Stomach (tissue), 9 donors: ENCODE measurements around the gene KMT2E. TPM values are rescaled to one million over a fixed set of nuclear protein-coding genes. Genes with fewer than 3 reads are reported as not detected.
A peak's percentile ranks its signal among the peaks of the same experiment; 100 is the strongest.

Source experiments
- DNase-seq, 2 donors: peaks; one replicate each; pipeline versions ENCODE4 v3.0.0 to v3.0.0-alpha.2; 2013 to 2019
- H3K27ac ChIP-seq, 5 donors: fragments of 200-600 bp in 4 of 5; sonication (generic) in 4 of 5; one replicate each; pipeline ENCODE4 v1.5.1; 2013 to 2019; ENCODE audit warnings: mild to moderate bottlenecking in 1 of 5, moderate library complexity in 1 of 5
- H3K27me3 ChIP-seq, 3 donors: fragments of 200-600 bp; sonication (generic); one replicate each; pipeline ENCODE4 v1.5.1; 2017 to 2019; ENCODE audit warnings: mixed run types in 1 of 3
- H3K36me3 ChIP-seq, 4 donors: fragments of 200-600 bp; sonication (generic); 1 replicate in 3 of 4; 2 replicates in 1 of 4; pipeline ENCODE4 v1.5.1; 2016 to 2019
- H3K4me1 ChIP-seq, 4 donors: fragments of 200-600 bp; sonication (generic); one replicate each; pipeline ENCODE4 v1.5.1; 2016 to 2019
- H3K4me3 ChIP-seq, 4 donors: fragments of 200-600 bp; sonication (generic) in 3 of 4; one replicate each; pipeline ENCODE4 v1.5.1; 2016 to 2019; ENCODE audit warnings: mild to moderate bottlenecking in 1 of 4
- H3K9me3 ChIP-seq, 4 donors: fragments of 200-600 bp; sonication (generic); one replicate each; pipeline ENCODE4 v1.5.1; 2016 to 2019
- CTCF ChIP-seq, 7 experiments: fragments of 450-650 bp in 4 of 7; fragments of 200-600 bp in 3 of 7; sonication (generic) in 3 of 7; IDR thresholded peaks; one replicate each; pipeline ENCODE4 v1.5.1; 2016 to 2019; ENCODE audit warnings: antibody characterized with exemption in 7 of 7, control low read depth in 2 of 7, mild to moderate bottlenecking in 1 of 7
- EP300 ChIP-seq: sonication (generic); formaldehyde crosslinking; IDR thresholded peaks from one replicate; pipeline ENCODE4 v1.6.1; 2017; ENCODE audit warnings: antibody characterized with exemption
- POLR2A ChIP-seq, 4 donors: fragments of 450-650 bp; IDR thresholded peaks; one replicate each; pipeline ENCODE4 v1.6.1; 2016; ENCODE audit warnings: antibody characterized with exemption in 4 of 4, control low read depth in 2 of 4, mild to moderate bottlenecking in 1 of 4, moderate library complexity in 1 of 4
- POLR2AphosphoS5 ChIP-seq, 3 donors: sonication (generic); formaldehyde crosslinking; IDR thresholded peaks; one replicate each; pipeline ENCODE4 v1.6.1; 2016; ENCODE audit warnings: antibody characterized with exemption in 3 of 3
- WGBS, 5 donors: extraction: QIAGEN DNeasy Blood & Tissue Kit in 3 of 5; methylation state at CpG; one replicate each; pipeline versions ENCODE4 v1.1.5 to v1.1.7; 2013 to 2018; 5-methylcytosine and 5-hydroxymethylcytosine counted together
- intact Hi-C: fragments of 100-400 bp; cut with DNase I; formaldehyde crosslinking; loops from one replicate; pipeline ENCODE4 v1.15.1; 2023; ENCODE audit warnings: low total_unique reads
- polyA plus RNA-seq, 3 donors: library from polyadenylated mRNA; stranded (reverse); fragments of 200-250 nt; gene quantifications; one replicate each; pipeline ENCODE4 v1.2.3, GENCODE V29; 2013
- total RNA-seq, 5 donors: library from RNA; depleted of rRNA; stranded (reverse); fragments of >200 nt; gene quantifications; one replicate each; pipeline versions ENCODE4 v1.1.0 to v1.2.3, GENCODE V29; 2014 to 2016
- donor health status: healthy with polysubstance abuse.
- donor health status: Bipolar disorder and iron deficiency.
- donor health status: healthy.

The KMT2E gene
- total and polyA plus RNA-seq, 8 donors = 9.4 to 330 (median 67.7) TPM

GRCh38 chr7:105020926-105021325 is 6.9 kb downstream of the KMT2E start:
- H3K4me3 ChIP-seq = no peak overlapping the region
- no peak for TF ChIP-seq EP300
- TF ChIP-seq POLR2AphosphoS5 (IDR thresholded peaks at IDR 0.05) = no peak
- TF ChIP-seq POLR2A (IDR thresholded peaks at IDR 0.05) = no peak
- TF ChIP-seq CTCF (IDR thresholded peaks at IDR 0.05) = no peak
- peak overlapping the region in 2 of 5 donors; percentile 6 to 36 for H3K27ac ChIP-seq
- 35 to 50% (median 48%) methylated on average over 3 of the region's 3 CpGs for WGBS, 5 donors
- H3K4me1 ChIP-seq = peaks cover 46 to 100% (median 82%) of the 10 kb centered on the region in 4 donors
- H3K36me3 ChIP-seq = no peaks in the 10 kb centered on the region
- no peaks in the 10 kb centered on the region for H3K27me3 ChIP-seq
- H3K9me3 ChIP-seq = no peaks in the 10 kb centered on the region
- DNase-seq = no peak
- intact Hi-C loops = no loop called here

GRCh38 chr7:105021352-105021751 is 7.3 kb downstream of the KMT2E start:
- H3K27ac ChIP-seq = peak overlapping the region in 2 of 5 donors; percentile 6 to 36
- peaks cover 47 to 100% (median 84%) of the 10 kb centered on the region in 4 donors for H3K4me1 ChIP-seq
- TF ChIP-seq CTCF (IDR thresholded peaks at IDR 0.05) (no peak), EP300 (no peak), POLR2A (IDR thresholded peaks at IDR 0.05) (no peak), POLR2AphosphoS5 (IDR thresholded peaks at IDR 0.05) (no peak)
- WGBS, 5 donors = 29 to 49% (median 40%) methylated on average over 3 of the region's 3 CpGs
- no peaks in the 10 kb centered on the region for H3K27me3 ChIP-seq
- DNase-seq = no peak
- no peaks in the 10 kb centered on the region for H3K36me3 ChIP-seq
- no peaks in the 10 kb centered on the region for H3K9me3 ChIP-seq
- no peak overlapping the region for H3K4me3 ChIP-seq
- intact Hi-C loops = no loop called here

- Histone ChIP-seq H3K27me3 (no peaks in the 10 kb centered on the region), H3K9me3 (no peaks in the 10 kb centered on the region), H3K27ac (peak overlapping the region in 1 of 5 donors; percentile 6), H3K36me3 (no peaks in the 10 kb centered on the region), H3K4me1 (peaks cover 53 to 100% (median 86%) of the 10 kb centered on the region in 4 donors), H3K4me3 (no peak overlapping the region)
- WGBS, 5 donors = 45 to 61% (median 60%) methylated on average over 3 of the region's 3 CpGs
- TF ChIP-seq POLR2AphosphoS5 (IDR thresholded peaks at IDR 0.05) (no peak), EP300 (no peak), POLR2A (IDR thresholded peaks at IDR 0.05) (no peak), CTCF (IDR thresholded peaks at IDR 0.05) (no peak)
- intact Hi-C loops = no loop called here
- DNase-seq = no peak
Observed at GRCh38 chr7:105021967-105022366, 8.0 kb downstream of the KMT2E start.

- intact Hi-C loops = no loop called here
- 53 to 64% (median 62%) methylated on average over 4 of the region's 4 CpGs for WGBS, 5 donors
- Histone ChIP-seq H3K4me3 (no peak overlapping the region), H3K9me3 (no peaks in the 10 kb centered on the region), H3K4me1 (peaks cover 57 to 100% (median 88%) of the 10 kb centered on the region in 4 donors), H3K27ac (peak overlapping the region in 1 of 5 donors; percentile 6), H3K27me3 (no peaks in the 10 kb centered on the region), H3K36me3 (no peaks in the 10 kb centered on the region)
- no peak for DNase-seq
- TF ChIP-seq POLR2AphosphoS5 (IDR thresholded peaks at IDR 0.05) (no peak), EP300 (no peak), POLR2A (IDR thresholded peaks at IDR 0.05) (no peak), CTCF (IDR thresholded peaks at IDR 0.05) (no peak)
Observed at GRCh38 chr7:105022458-105022857, 8.5 kb downstream of the KMT2E start.
